CD14-positive monocyte (primary cell): Measurements from ENCODE around the gene ARHGAP15. TPM values are rescaled to one million over a fixed set of nuclear protein-coding genes. Genes with fewer than 3 reads are reported as not detected.

Experiments used
- DNase-seq, 3 donors: peaks; one replicate each; pipeline ENCODE4 v3.0.0-alpha.2; 2011 to 2022
- H2AFZ ChIP-seq: 2 replicates; pipeline ENCODE4 v1.6.0; 2012; ENCODE audit warnings: mild to moderate bottlenecking, low read depth, low read length, inconsistent platforms; ENCODE audit not compliant: insufficient read depth, poor library complexity, severe bottlenecking
- H3K27ac ChIP-seq, 2 donors: 1 replicate in 1 of 2; 2 replicates in 1 of 2; pipeline ENCODE4 v1.5.1; 2012 to 2013; ENCODE audit warnings: low read length in 2 of 2, control low read depth in 1 of 2, inconsistent platforms in 1 of 2, low read depth in 1 of 2, mild to moderate bottlenecking in 1 of 2
- H3K27me3 ChIP-seq, 2 donors: one replicate each; pipeline versions ENCODE4 v1.6.0 to v1.6.1; 2011 to 2013; ENCODE audit warnings: low read length in 2 of 2; ENCODE audit not compliant: control insufficient read depth in 2 of 2, insufficient read depth in 2 of 2
- H3K36me3 ChIP-seq, 2 donors: replicated peaks in 1 of 2; 1 replicate in 1 of 2; 2 replicates in 1 of 2; pipeline versions ENCODE4 v1.5.1 to v1.6.1; 2012 to 2013; ENCODE audit warnings: low read length in 2 of 2, control low read depth in 1 of 2, inconsistent platforms in 1 of 2, mild to moderate bottlenecking in 1 of 2; ENCODE audit not compliant: insufficient read depth in 2 of 2, control insufficient read depth in 1 of 2
- H3K4me1 ChIP-seq, 2 donors: 1 replicate in 1 of 2; 2 replicates in 1 of 2; pipeline versions ENCODE4 v1.5.1 to v1.6.1; 2012 to 2013; ENCODE audit warnings: low read length in 2 of 2, control low read depth in 1 of 2, inconsistent platforms in 1 of 2, mild to moderate bottlenecking in 1 of 2, moderate library complexity in 1 of 2; ENCODE audit not compliant: insufficient read depth in 2 of 2, control insufficient read depth in 1 of 2
- H3K4me2 ChIP-seq: replicated peaks from 2 replicates; pipeline ENCODE3; 2012; ENCODE audit warnings: low read length, moderate library complexity, mild to moderate bottlenecking; ENCODE audit not compliant: poor library complexity, severe bottlenecking; ENCODE audit errors: extremely low read depth
- H3K4me3 ChIP-seq, 3 experiments: fragments of 200-600 bp in 1 of 3; sonication (generic) in 1 of 3; replicated peaks in 1 of 3; 1 replicate in 2 of 3; 2 replicates in 1 of 3; pipeline ENCODE4 v1.5.1; 2011 to 2013; ENCODE audit warnings: low read length in 3 of 3, mild to moderate bottlenecking in 3 of 3, control low read depth in 2 of 3, low read depth in 2 of 3, inconsistent platforms in 1 of 3, moderate library complexity in 1 of 3
- H3K79me2 ChIP-seq: 2 replicates; pipeline ENCODE4 v1.6.0; 2012; ENCODE audit warnings: mild to moderate bottlenecking, control low read depth, inconsistent platforms, low read length, moderate library complexity; ENCODE audit not compliant: insufficient read depth
- H3K9ac ChIP-seq: 2 replicates; pipeline ENCODE4 v1.6.0; 2017; ENCODE audit warnings: low read length, mild to moderate bottlenecking; ENCODE audit not compliant: insufficient read depth, poor library complexity, severe bottlenecking
- H3K9me3 ChIP-seq, 2 donors: replicated peaks in 1 of 2; 1 replicate in 1 of 2; 2 replicates in 1 of 2; pipeline versions ENCODE4 v1.5.1 to v1.6.1; 2012 to 2013; ENCODE audit warnings: low read length in 2 of 2, control low read depth in 1 of 2; ENCODE audit not compliant: control insufficient read depth in 1 of 2, insufficient read depth in 1 of 2
- H4K20me1 ChIP-seq: 2 replicates; pipeline ENCODE4 v1.6.0; 2012; ENCODE audit warnings: mild to moderate bottlenecking, low read length, control low read depth, moderate library complexity; ENCODE audit not compliant: insufficient read depth
- H3K27ac Mint-ChIP-seq, 7 donors: one replicate each; pipeline ENCODE4 v1.8.0; 2020; ENCODE audit warnings: mild to moderate bottlenecking in 7 of 7, mixed read lengths in 7 of 7, moderate library complexity in 6 of 7, inconsistent platforms in 2 of 7
- H3K27me3 Mint-ChIP-seq, 3 donors: one replicate each; pipeline ENCODE4 v1.8.0; 2021 to 2022; ENCODE audit warnings: low read depth in 3 of 3, mild to moderate bottlenecking in 3 of 3, mixed read lengths in 3 of 3, moderate library complexity in 3 of 3, inconsistent platforms in 1 of 3
- H3K36me3 Mint-ChIP-seq, 2 donors: one replicate each; pipeline ENCODE4 v1.8.0; 2020; ENCODE audit warnings: mixed read lengths in 2 of 2, inconsistent platforms in 1 of 2, mild to moderate bottlenecking in 1 of 2
- H3K4me1 Mint-ChIP-seq: one replicate; pipeline ENCODE4 v1.8.0; 2020; ENCODE audit warnings: mild to moderate bottlenecking, mixed read lengths
- H3K4me3 Mint-ChIP-seq, 2 donors: one replicate each; pipeline ENCODE4 v1.8.0; 2020; ENCODE audit warnings: mild to moderate bottlenecking in 2 of 2, mixed read lengths in 2 of 2, moderate library complexity in 1 of 2
- H3K9me3 Mint-ChIP-seq, 7 donors: one replicate each; pipeline ENCODE4 v1.8.0; 2020 to 2022; ENCODE audit warnings: mixed read lengths in 7 of 7, mild to moderate bottlenecking in 6 of 7, moderate library complexity in 6 of 7, inconsistent platforms in 2 of 7
- WGBS: methylation state at CpG from one replicate; pipeline ENCODE4 v1.1.5; 2013; ENCODE audit warnings: missing lambda C conversion rate; ENCODE audit not compliant: insufficient coverage; 5-methylcytosine and 5-hydroxymethylcytosine counted together
- intact Hi-C, 2 donors: fragments of 100-400 bp; cut with micrococcal nuclease; formaldehyde crosslinking; loops; one replicate each; pipeline versions ENCODE4 v1.15.0 to v1.15.1; 2023
- polyA plus RNA-seq, 3 donors: library from polyadenylated mRNA; depleted of rRNA in 1 of 3; unstranded in 2 of 3; stranded (reverse) in 1 of 3; fragments of 300-500 nt in 2 of 3; fragments of >200 nt in 1 of 3; fragmentation: Illumina TruSeq in 2 of 3; gene quantifications; 1 replicate in 2 of 3; 2 replicates in 1 of 3; pipeline ENCODE4 v1.2.3, GENCODE V29; 2012 to 2021
- TF ChIP-seq, protein P1 (sequence below): fragments of 200-600 bp; IDR thresholded peaks from one replicate; pipeline ENCODE4 v1.8.0; 2022; ENCODE audit warnings: antibody characterized with exemption, mild to moderate bottlenecking

The ARHGAP15 gene
- polyA plus RNA-seq, 3 donors: 35.4 to 50.9 (median 50.7) TPM

DNA sequence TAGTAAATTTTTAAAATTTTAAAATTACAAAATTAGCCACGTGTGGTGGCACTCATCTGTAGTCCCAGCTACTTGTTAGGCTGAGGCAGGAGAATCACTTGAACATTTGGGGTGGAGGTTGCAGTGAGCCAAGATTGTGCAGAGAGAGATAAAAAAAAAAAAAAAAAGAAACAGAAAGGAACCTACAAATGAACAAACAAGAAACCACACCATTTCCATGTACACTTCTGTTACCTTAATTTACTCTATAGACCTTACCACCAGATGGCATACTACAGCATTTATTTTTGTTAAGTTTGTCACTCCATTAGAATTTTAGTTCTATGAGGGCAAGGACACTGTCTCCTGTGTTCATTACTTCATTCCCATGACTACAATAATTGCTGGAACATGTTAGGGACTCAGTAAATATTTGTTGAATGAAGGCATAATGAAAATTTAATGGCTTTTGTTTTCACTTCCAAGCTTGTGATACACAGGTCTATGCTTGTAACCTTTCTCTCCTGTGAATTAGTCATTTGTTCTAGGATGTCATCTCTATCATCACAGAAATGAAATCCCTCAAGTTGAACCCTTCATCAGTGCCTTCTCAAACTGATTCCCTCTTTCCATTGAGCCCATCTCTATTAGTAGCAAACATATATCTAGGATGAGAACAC lies 76.0 kb downstream of the ARHGAP15 start:
- peaks cover 21% of the 10 kb centered on the region for H3K79me2 ChIP-seq
- no peak overlapping the region for H3K4me2 ChIP-seq
- Mint-ChIP-seq H3K27me3 (peaks cover 0 to 2% (median 0%) of the 10 kb centered on the region in 3 donors), H3K4me1 (no peaks in the 10 kb centered on the region), H3K9me3 (no peaks in the 10 kb centered on the region), H3K27ac (peak overlapping the region in 1 of 7 donors; percentile 38), H3K36me3 (peaks cover 63 to 69% of the 10 kb centered on the region in 2 donors), H3K4me3 (no peak overlapping the region)
- H3K27me3 ChIP-seq: no peaks in the 10 kb centered on the region
- TF ChIP-seq, protein P1, sequence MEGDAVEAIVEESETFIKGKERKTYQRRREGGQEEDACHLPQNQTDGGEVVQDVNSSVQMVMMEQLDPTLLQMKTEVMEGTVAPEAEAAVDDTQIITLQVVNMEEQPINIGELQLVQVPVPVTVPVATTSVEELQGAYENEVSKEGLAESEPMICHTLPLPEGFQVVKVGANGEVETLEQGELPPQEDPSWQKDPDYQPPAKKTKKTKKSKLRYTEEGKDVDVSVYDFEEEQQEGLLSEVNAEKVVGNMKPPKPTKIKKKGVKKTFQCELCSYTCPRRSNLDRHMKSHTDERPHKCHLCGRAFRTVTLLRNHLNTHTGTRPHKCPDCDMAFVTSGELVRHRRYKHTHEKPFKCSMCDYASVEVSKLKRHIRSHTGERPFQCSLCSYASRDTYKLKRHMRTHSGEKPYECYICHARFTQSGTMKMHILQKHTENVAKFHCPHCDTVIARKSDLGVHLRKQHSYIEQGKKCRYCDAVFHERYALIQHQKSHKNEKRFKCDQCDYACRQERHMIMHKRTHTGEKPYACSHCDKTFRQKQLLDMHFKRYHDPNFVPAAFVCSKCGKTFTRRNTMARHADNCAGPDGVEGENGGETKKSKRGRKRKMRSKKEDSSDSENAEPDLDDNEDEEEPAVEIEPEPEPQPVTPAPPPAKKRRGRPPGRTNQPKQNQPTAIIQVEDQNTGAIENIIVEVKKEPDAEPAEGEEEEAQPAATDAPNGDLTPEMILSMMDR: peak; percentile 33
- intact Hi-C loops: no loop called here
- no CpG with 5 or more reads among the region's 1 CpG for WGBS
- no peaks in the 10 kb centered on the region for H4K20me1 ChIP-seq
- no peak for DNase-seq
- H3K27ac ChIP-seq: no peak overlapping the region
- peaks cover 29 to 76% of the 10 kb centered on the region in 2 donors for H3K36me3 ChIP-seq
- no peak overlapping the region for H2AFZ ChIP-seq
- H3K4me3 ChIP-seq: no peak overlapping the region
- H3K9ac ChIP-seq: no peak overlapping the region
- H3K4me1 ChIP-seq: no peaks in the 10 kb centered on the region
- no peaks in the 10 kb centered on the region for H3K9me3 ChIP-seq

DNA sequence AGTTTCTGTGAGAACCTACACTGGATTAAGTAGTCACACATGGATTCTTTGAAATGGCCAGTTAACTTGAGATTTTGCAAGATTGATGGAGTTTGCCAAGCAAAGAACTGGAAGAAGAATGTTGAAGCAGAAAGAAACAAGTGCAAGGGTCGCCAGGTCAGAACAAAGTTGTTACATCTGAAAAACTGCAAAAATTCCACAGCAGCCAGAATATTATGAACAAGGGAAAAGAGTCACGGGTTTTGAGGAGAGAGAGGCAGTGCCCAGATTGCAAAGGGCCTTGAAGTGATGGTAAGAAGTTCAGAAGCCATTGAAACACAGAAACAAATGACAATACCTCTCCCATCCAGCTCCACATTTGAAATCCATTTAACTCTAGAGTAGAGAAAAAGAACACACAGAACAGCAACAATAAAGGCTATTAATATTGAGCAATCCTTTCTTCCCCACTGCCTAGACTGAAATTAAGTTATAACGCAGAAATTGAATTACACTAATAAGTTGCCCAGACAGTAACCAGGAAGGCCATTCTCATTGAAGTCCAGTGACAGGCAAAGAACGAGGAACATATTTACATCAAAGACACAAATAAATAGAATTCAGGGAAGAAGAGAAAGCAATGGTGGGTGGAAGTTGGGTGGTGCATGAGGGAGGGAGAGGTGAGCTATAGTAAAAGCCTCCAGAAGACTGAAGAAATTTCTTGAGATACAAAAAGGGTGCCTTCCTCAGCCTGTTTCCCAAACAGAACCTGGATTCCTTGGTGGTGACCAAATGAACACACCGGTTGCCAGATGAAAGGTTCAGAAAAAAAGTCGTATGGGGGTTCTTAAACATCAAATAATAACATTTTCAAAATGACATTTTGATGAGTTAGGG lies 80.6 kb downstream of the ARHGAP15 start:
- Histone ChIP-seq H3K4me3 (no peak overlapping the region), H3K4me2 (no peak overlapping the region), H3K36me3 (peaks cover 13 to 62% of the 10 kb centered on the region in 2 donors), H2AFZ (no peak overlapping the region), H3K9me3 (no peaks in the 10 kb centered on the region), H3K79me2 (peaks cover 27% of the 10 kb centered on the region), H4K20me1 (peaks cover 3% of the 10 kb centered on the region), H3K9ac (no peak overlapping the region), H3K27ac (no peak overlapping the region), H3K4me1 (no peaks in the 10 kb centered on the region), H3K27me3 (no peaks in the 10 kb centered on the region)
- peaks cover 0 to 2% (median 0%) of the 10 kb centered on the region in 3 donors for H3K27me3 Mint-ChIP-seq
- H3K27ac Mint-ChIP-seq: peak overlapping the region in 4 of 7 donors; percentile 5 to 26 (median 9)
- H3K9me3 Mint-ChIP-seq: no peaks in the 10 kb centered on the region
- WGBS: no CpG with 5 or more reads among the region's 6 CpGs
- no peak overlapping the region for H3K4me3 Mint-ChIP-seq
- peaks cover 40 to 61% of the 10 kb centered on the region in 2 donors for H3K36me3 Mint-ChIP-seq
- no peak for DNase-seq
- no peaks in the 10 kb centered on the region for H3K4me1 Mint-ChIP-seq
- intact Hi-C loops: loop anchor here in 1 of 2 donors (10.0 kb wide), 1 partner anchor 95 kb away; no protein-coding TSS in a partner anchor
- TF ChIP-seq, protein P1: no peak
